T-cell (primary cell): Measurements from ENCODE around the gene IFT57. TPM values are rescaled to one million over a fixed set of nuclear protein-coding genes. Genes with fewer than 3 reads are reported as not detected.

Experiments used
- ATAC-seq, 4 experiments: fragments of 200-7000 bp in 3 of 4; fragments of 150-1000 bp in 1 of 4; cut with Tn5 transposase; replicated peaks in 1 of 4; 1 replicate in 3 of 4; 2 replicates in 1 of 4; pipeline ENCODE4 v1.10.0; 2021; ENCODE audit warnings: moderate library complexity in 3 of 4, mild to moderate bottlenecking in 2 of 4, moderate number of reproducible peaks in 1 of 4
- CTCF ChIA-PET, 2 donors: fragments of 300-600 bp; sonication (Branson Sonifier 250); formaldehyde crosslinking; loops; one replicate each; lab custom pipeline; 2022; ENCODE audit warnings: antibody characterized with exemption in 2 of 2; lab: Charles Lee
- POLR2A ChIA-PET, 2 donors: fragments of 300-600 bp; sonication (Branson Sonifier 250); formaldehyde crosslinking; loops; one replicate each; lab custom pipeline; 2022; ENCODE audit warnings: antibody characterized with exemption in 2 of 2; lab: Charles Lee
- DNase-seq, 35 experiments: peaks; one replicate each; pipeline versions ENCODE4 v3.0.0 to v3.0.0-alpha.2; 2013 to 2023
- H3K27ac ChIP-seq: one replicate; pipeline ENCODE4 v1.5.1; 2013; ENCODE audit warnings: low read length
- H3K27me3 ChIP-seq, 2 experiments: replicated peaks in 1 of 2; 1 replicate in 1 of 2; 2 replicates in 1 of 2; pipeline versions ENCODE4 v1.6.1 to v1.7.0; 2013; ENCODE audit warnings: low read length in 1 of 2, mixed read lengths in 1 of 2; ENCODE audit not compliant: control insufficient read depth in 2 of 2, insufficient read depth in 2 of 2; ENCODE audit errors: extremely low read depth in 1 of 2
- H3K36me3 ChIP-seq, 2 donors: 1 replicate in 1 of 2; 2 replicates in 1 of 2; pipeline versions ENCODE4 v1.6.1 to v1.7.0; 2013; ENCODE audit warnings: low read length in 1 of 2; ENCODE audit not compliant: control insufficient read depth in 2 of 2, insufficient read depth in 1 of 2; ENCODE audit errors: extremely low read depth in 1 of 2
- H3K4me1 ChIP-seq, 2 experiments: 1 replicate in 1 of 2; 2 replicates in 1 of 2; pipeline versions ENCODE4 v1.6.1 to v1.7.0; 2013; ENCODE audit warnings: low read length in 2 of 2, mixed read lengths in 1 of 2; ENCODE audit not compliant: insufficient read depth in 2 of 2, control insufficient read depth in 1 of 2; ENCODE audit errors: extremely low read depth in 1 of 2
- H3K4me3 ChIP-seq, 2 donors: 1 replicate in 1 of 2; 2 replicates in 1 of 2; pipeline versions ENCODE4 v1.5.1 to v1.7.0; 2013; ENCODE audit warnings: mild to moderate bottlenecking in 2 of 2, low read length in 1 of 2, moderate library complexity in 1 of 2; ENCODE audit not compliant: control insufficient read depth in 1 of 2; ENCODE audit errors: extremely low read depth in 1 of 2
- H3K9me3 ChIP-seq: 2 replicates; pipeline ENCODE4 v1.7.0; 2013
- H3K27ac Mint-ChIP-seq, 2 donors: one replicate each; pipeline ENCODE4 v1.8.0; 2020 to 2021; ENCODE audit warnings: mild to moderate bottlenecking in 2 of 2, mixed read lengths in 2 of 2
- H3K27me3 Mint-ChIP-seq, 2 donors: one replicate each; pipeline ENCODE4 v1.8.0; 2021 to 2022; ENCODE audit warnings: mixed read lengths in 2 of 2
- H3K36me3 Mint-ChIP-seq: one replicate; pipeline ENCODE4 v1.8.0; 2021; ENCODE audit warnings: mixed read lengths
- H3K4me1 Mint-ChIP-seq, 3 donors: one replicate each; pipeline ENCODE4 v1.8.0; 2020 to 2022; ENCODE audit warnings: mixed read lengths in 3 of 3, mild to moderate bottlenecking in 1 of 3
- H3K4me3 Mint-ChIP-seq, 3 donors: one replicate each; pipeline ENCODE4 v1.8.0; 2020 to 2022; ENCODE audit warnings: mild to moderate bottlenecking in 3 of 3, mixed read lengths in 3 of 3, moderate library complexity in 3 of 3
- H3K9me3 Mint-ChIP-seq, 3 donors: one replicate each; pipeline ENCODE4 v1.8.0; 2020 to 2022; ENCODE audit warnings: mixed read lengths in 3 of 3
- WGBS: methylation state at CpG from one replicate; pipeline ENCODE4 v1.1.5; 2013; ENCODE audit warnings: missing lambda C conversion rate; ENCODE audit not compliant: insufficient coverage; 5-methylcytosine and 5-hydroxymethylcytosine counted together
- total RNA-seq, 35 experiments: library from RNA in 6 of 35; stranded (reverse) in 6 of 35; fragments of 120-200 nt in 1 of 35; gene quantifications; one replicate each; pipeline versions ENCODE4 v1.2.1 to v1.2.4 and lab custom pipeline; 2013 to 2026

IFT57 gene
- total RNA-seq, 5 donors from 2014 or later (not counting 1 experiment from before 2014, with no cell fraction given): 24.8 to 36.7 (median 30.0) TPM

DNA sequence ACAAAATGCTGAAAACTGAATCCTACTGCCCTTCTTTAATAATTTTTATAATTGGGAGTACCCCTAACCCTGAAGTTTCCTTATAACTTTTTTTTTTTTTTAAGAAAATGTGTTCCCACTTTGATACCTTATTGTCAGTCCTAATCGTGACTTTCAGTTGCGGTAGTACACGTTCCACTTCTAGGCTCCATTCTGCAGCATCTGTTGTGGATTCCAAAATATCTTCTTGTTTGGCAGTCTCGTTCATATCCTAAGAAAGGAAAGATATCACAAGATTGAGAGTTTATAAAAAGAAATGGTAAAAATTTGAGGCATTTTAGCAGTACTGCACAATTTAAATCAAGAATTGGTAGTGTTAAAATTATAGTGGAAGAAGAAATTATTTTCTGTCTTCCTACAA, 30.8 kb downstream of the IFT57 start:
- no CpG with 5 or more reads among the region's 4 CpGs for WGBS
- ChIA-PET POLR2A (interaction anchor here in 1 of 2 donors (0.7 kb wide), 1 partner anchor 60 kb away, joined by 10 read pairs; no protein-coding TSS in a partner anchor), CTCF (no interaction called here)

DNA sequence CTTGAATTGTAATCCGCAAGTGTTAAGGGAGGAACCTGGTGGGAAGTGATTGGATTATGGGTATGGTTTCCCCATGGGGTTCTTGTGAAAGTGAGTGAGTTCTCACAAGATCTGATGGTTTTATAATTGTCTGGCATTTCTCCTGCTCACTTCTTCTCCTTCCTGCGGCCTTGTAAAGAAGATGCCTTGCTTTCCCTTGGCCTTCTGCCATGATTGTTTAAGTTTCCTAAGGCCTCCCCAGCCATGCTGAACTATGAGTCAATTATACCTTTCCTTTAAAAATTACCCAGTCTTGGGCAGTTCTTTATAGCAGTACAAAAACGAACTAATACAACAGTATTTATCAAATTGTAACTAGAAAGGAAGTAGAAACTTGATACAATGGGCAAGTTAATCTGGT, 31.9 kb downstream of the IFT57 start:
- Mint-ChIP-seq H3K36me3 (peaks cover 60% of the 10 kb centered on the region), H3K9me3 (peaks cover 0 to 6% (median 5%) of the 10 kb centered on the region in 3 donors), H3K4me1 (no peaks in the 10 kb centered on the region), H3K27ac (no peak overlapping the region), H3K4me3 (no peak overlapping the region), H3K27me3 (no peaks in the 10 kb centered on the region)
- ATAC-seq (no peak), DNase-seq (no peak)
- Histone ChIP-seq H3K36me3 (peaks cover 0 to 14% of the 10 kb centered on the region in 2 donors), H3K4me3 (no peak overlapping the region), H3K9me3 (no peaks in the 10 kb centered on the region), H3K27ac (no peak overlapping the region), H3K4me1 (no peaks in the 10 kb centered on the region), H3K27me3 (no peaks in the 10 kb centered on the region)
- CTCF ChIA-PET: no interaction called here
- WGBS: no CpG with 5 or more reads among the region's 3 CpGs
- POLR2A ChIA-PET: no interaction called here

More for the DNA sequence above, 30.8 kb downstream of the IFT57 start:
- Histone ChIP-seq H3K4me3 (no peak overlapping the region), H3K4me1 (no peaks in the 10 kb centered on the region), H3K27ac (no peak overlapping the region), H3K9me3 (no peaks in the 10 kb centered on the region), H3K36me3 (peaks cover 0 to 14% of the 10 kb centered on the region in 2 donors), H3K27me3 (no peaks in the 10 kb centered on the region)
- DNase-seq (no peak), ATAC-seq (no peak)
- H3K4me3 Mint-ChIP-seq: no peak overlapping the region
- peaks cover 0 to 6% (median 6%) of the 10 kb centered on the region in 3 donors for H3K9me3 Mint-ChIP-seq
- no peak overlapping the region for H3K27ac Mint-ChIP-seq
- H3K36me3 Mint-ChIP-seq: peaks cover 56% of the 10 kb centered on the region
- no peaks in the 10 kb centered on the region for H3K27me3 Mint-ChIP-seq
- no peaks in the 10 kb centered on the region for H3K4me1 Mint-ChIP-seq

DNA sequence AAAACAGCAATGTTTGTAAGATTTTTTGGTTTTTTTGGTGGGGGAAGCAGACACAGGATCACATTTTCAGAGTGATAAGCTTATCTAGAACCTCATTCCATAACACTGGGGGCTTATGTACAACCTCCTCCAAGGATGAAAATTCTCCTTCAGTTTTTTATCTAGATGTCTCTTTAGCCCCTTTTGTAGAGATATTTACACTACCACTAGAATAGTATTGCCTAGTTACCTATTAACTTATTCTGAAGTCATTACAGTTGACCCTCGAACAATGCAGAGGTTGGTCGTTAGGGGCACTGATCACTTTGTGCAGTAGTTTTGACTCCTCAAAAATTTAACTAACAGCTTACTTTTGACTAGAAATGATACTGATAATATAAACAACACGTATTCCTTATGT, 32.8 kb downstream of the IFT57 start:
- CTCF ChIA-PET: interaction anchor here in 1 of 2 donors (0.9 kb wide), 1 partner anchor 726 kb away, joined by 3 read pairs; no protein-coding TSS in a partner anchor
- no peak for ATAC-seq
- POLR2A ChIA-PET: interaction anchor here in 1 of 2 donors (0.6 kb wide), 1 partner anchor 248 kb away, joined by 4 read pairs; no protein-coding TSS in a partner anchor

DNA sequence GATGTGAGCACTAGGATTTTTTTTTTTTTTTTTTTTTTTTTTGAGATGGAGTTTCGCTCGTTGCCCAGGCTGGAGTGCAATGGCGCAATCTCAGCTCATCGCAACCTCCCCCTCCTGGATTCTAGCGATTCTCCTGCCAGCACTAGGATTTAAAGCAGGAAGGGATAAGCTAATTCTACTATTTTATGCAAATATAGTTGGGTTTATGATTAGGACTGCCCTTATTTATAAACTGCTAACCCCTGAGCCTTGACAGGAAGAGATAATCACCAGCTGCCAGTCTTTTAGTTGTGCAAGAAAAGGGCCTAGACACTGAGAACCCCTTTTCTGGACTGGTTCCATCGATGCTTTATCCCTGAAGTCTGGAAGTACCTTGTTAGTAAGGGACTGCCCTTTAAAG, 36.7 kb downstream of the IFT57 start:
- DNase-seq (no peak), ATAC-seq (no peak)
- CTCF ChIA-PET: interaction anchor here (0.7 kb wide), 2 partner anchors 231 to 235 kb away, joined by 4 read pairs; no protein-coding TSS in a partner anchor
- Histone ChIP-seq H3K9me3 (no peaks in the 10 kb centered on the region), H3K4me3 (no peak overlapping the region), H3K27ac (no peak overlapping the region), H3K27me3 (no peaks in the 10 kb centered on the region), H3K36me3 (peaks cover 0 to 10% of the 10 kb centered on the region in 2 donors), H3K4me1 (no peaks in the 10 kb centered on the region)
- Mint-ChIP-seq H3K36me3 (peaks cover 55% of the 10 kb centered on the region), H3K4me3 (no peak overlapping the region), H3K27me3 (no peaks in the 10 kb centered on the region), H3K4me1 (peaks cover 6 to 8% (median 6%) of the 10 kb centered on the region in 3 donors), H3K9me3 (peaks cover 3 to 5% (median 4%) of the 10 kb centered on the region in 3 donors), H3K27ac (no peak overlapping the region)
- WGBS: no CpG with 5 or more reads among the region's 6 CpGs
- POLR2A ChIA-PET: no interaction called here

More for the DNA sequence above, 32.8 kb downstream of the IFT57 start:
- Histone ChIP-seq H3K36me3 (peaks cover 0 to 16% of the 10 kb centered on the region in 2 donors), H3K27ac (no peak overlapping the region), H3K4me1 (no peaks in the 10 kb centered on the region), H3K4me3 (no peak overlapping the region), H3K27me3 (no peaks in the 10 kb centered on the region), H3K9me3 (no peaks in the 10 kb centered on the region)
- peaks cover 60% of the 10 kb centered on the region for H3K36me3 Mint-ChIP-seq
- H3K27ac Mint-ChIP-seq: no peak overlapping the region
- peaks cover 3 to 5% (median 4%) of the 10 kb centered on the region in 3 donors for H3K9me3 Mint-ChIP-seq
- H3K4me1 Mint-ChIP-seq: no peaks in the 10 kb centered on the region
- no peak for DNase-seq
- no peak overlapping the region for H3K4me3 Mint-ChIP-seq
- no CpG with 5 or more reads among the region's 3 CpGs for WGBS
- H3K27me3 Mint-ChIP-seq: no peaks in the 10 kb centered on the region

DNA sequence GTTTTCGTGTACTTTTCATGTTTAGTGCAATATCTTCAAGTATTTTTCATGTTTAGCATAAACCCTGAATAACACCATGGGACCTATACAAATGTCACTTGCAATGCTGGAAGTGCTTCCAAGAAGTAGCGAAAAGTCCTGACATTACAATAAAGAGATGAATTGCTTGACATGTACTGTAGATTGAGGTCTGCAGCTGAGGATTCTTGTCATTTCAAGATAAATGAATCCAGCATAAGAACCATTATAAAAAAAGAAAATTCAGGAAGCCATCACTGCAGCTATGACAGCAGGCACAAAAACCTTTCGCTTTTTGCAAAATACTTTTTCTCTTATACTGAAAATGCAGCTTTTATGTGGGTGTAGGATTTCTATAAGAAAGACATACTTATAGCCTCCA, 37.4 kb downstream of the IFT57 start:
- ChIA-PET CTCF (interaction anchor here in 1 of 2 donors (0.6 to 0.7 kb wide), 2 partner anchors 232 to 730 kb away, joined by 3 to 4 read pairs; no protein-coding TSS in a partner anchor), POLR2A (no interaction called here)
- DNase-seq: no peak
- Mint-ChIP-seq H3K4me1 (peaks cover 6 to 12% (median 8%) of the 10 kb centered on the region in 3 donors), H3K9me3 (peaks cover 3 to 5% (median 4%) of the 10 kb centered on the region in 3 donors), H3K27ac (no peak overlapping the region), H3K36me3 (peaks cover 48% of the 10 kb centered on the region), H3K27me3 (no peaks in the 10 kb centered on the region), H3K4me3 (no peak overlapping the region)
- no peak for ATAC-seq
- H3K4me1 ChIP-seq: no peaks in the 10 kb centered on the region
- no peak overlapping the region for H3K4me3 ChIP-seq
- no peaks in the 10 kb centered on the region for H3K27me3 ChIP-seq
- peaks cover 0 to 3% of the 10 kb centered on the region in 2 donors for H3K36me3 ChIP-seq
- H3K9me3 ChIP-seq: no peaks in the 10 kb centered on the region
- H3K27ac ChIP-seq: no peak overlapping the region
- no CpG with 5 or more reads among the region's 3 CpGs for WGBS

DNA sequence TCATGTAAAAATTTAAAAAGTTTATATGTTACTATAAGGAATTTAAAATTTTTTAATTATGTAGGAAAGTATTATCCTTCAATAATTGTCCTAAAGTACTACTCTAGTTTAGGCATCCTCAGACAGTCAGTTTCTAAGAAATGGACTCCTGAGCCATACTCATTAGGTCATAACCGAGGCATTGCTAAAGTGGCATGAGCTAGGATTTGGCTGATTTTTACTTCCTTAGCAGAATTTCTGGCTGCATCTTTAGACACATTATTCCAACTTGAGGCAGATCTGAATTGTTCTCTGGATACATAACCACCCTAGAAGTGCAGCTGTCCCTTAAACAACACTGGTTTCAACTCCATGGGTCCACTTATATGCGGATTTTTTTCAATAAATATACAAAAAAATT, 38.3 kb downstream of the IFT57 start:
- H3K4me1 ChIP-seq: no peaks in the 10 kb centered on the region
- H3K4me1 Mint-ChIP-seq: peaks cover 6 to 21% (median 11%) of the 10 kb centered on the region in 3 donors
- H3K27me3 ChIP-seq: no peaks in the 10 kb centered on the region
- no peaks in the 10 kb centered on the region for H3K27me3 Mint-ChIP-seq
- H3K27ac Mint-ChIP-seq: no peak overlapping the region
- no peak overlapping the region for H3K27ac ChIP-seq
- DNase-seq (no peak), ATAC-seq (no peak)
- CTCF ChIA-PET: no interaction called here
- H3K4me3 Mint-ChIP-seq: no peak overlapping the region
- POLR2A ChIA-PET: interaction anchor here in 1 of 2 donors (0.6 kb wide), 1 partner anchor 167 kb away, joined by 7 read pairs; no protein-coding TSS in a partner anchor
- WGBS: no CpG with 5 or more reads among the region's 2 CpGs
- H3K36me3 Mint-ChIP-seq: peaks cover 49% of the 10 kb centered on the region
- H3K36me3 ChIP-seq: peaks cover 0 to 2% of the 10 kb centered on the region in 2 donors
- no peaks in the 10 kb centered on the region for H3K9me3 ChIP-seq
- peaks cover 3 to 5% (median 4%) of the 10 kb centered on the region in 3 donors for H3K9me3 Mint-ChIP-seq
- H3K4me3 ChIP-seq: no peak overlapping the region
